Osteoblast (primary cell): ENCODE data around the gene TYMS. TPM values are rescaled to one million over a fixed set of nuclear protein-coding genes. Genes with fewer than 3 reads are reported as not detected.
A peak's percentile ranks its signal among the peaks of the same experiment; 100 is the strongest.

Source experiments
- DNase-seq: peaks from one replicate; pipeline ENCODE4 v3.0.0; 2011; ENCODE audit warnings: low spot score, mixed read lengths; ENCODE audit not compliant: insufficient read length; ENCODE audit errors: missing footprints
- H2AFZ ChIP-seq: 2 replicates; pipeline ENCODE4 v1.6.0; 2011; ENCODE audit warnings: mild to moderate bottlenecking, low read length
- H3K27ac ChIP-seq: 2 replicates; pipeline ENCODE4 v1.5.1; 2011; ENCODE audit warnings: mild to moderate bottlenecking, low read depth, low read length, moderate library complexity
- H3K27me3 ChIP-seq: 2 replicates; pipeline ENCODE4 v1.6.0; 2012; ENCODE audit warnings: mild to moderate bottlenecking, control low read depth, inconsistent platforms, low read length, moderate library complexity; ENCODE audit not compliant: insufficient read depth
- H3K36me3 ChIP-seq: 2 replicates; pipeline ENCODE4 v1.5.1; 2011; ENCODE audit warnings: mild to moderate bottlenecking, low read length, control low read depth, moderate library complexity; ENCODE audit not compliant: insufficient read depth
- H3K4me1 ChIP-seq: 2 replicates; pipeline ENCODE4 v1.5.1; 2011; ENCODE audit warnings: mild to moderate bottlenecking, low read length, control low read depth, moderate library complexity; ENCODE audit not compliant: insufficient read depth
- H3K4me2 ChIP-seq: 2 replicates; pipeline ENCODE4 v1.6.0; 2011; ENCODE audit warnings: mild to moderate bottlenecking, low read length; ENCODE audit not compliant: insufficient read depth
- H3K4me3 ChIP-seq: fragments of 200-600 bp; sonication (generic); 3 replicates; pipeline ENCODE4 v1.5.1; 2012; ENCODE audit warnings: mild to moderate bottlenecking, low read length, inconsistent platforms; ENCODE audit not compliant: insufficient read depth
- H3K79me2 ChIP-seq: 2 replicates; pipeline ENCODE4 v1.6.0; 2012; ENCODE audit warnings: mild to moderate bottlenecking, low read length, control low read depth, inconsistent platforms; ENCODE audit not compliant: insufficient read depth
- H3K9me3 ChIP-seq: 2 replicates; pipeline ENCODE4 v1.5.1; 2011; ENCODE audit warnings: low read depth, low read length, control low read depth
- H4K20me1 ChIP-seq: 2 replicates; pipeline ENCODE4 v1.6.0; 2012; ENCODE audit warnings: mild to moderate bottlenecking, low read length, control low read depth; ENCODE audit not compliant: insufficient read depth
- total RNA-seq: library from RNA; depleted of rRNA; stranded (reverse); fragments of >200 nt; gene quantifications from 2 replicates; pipeline ENCODE4 v1.2.3, GENCODE V29; 2012
- TF ChIP-seq, protein P1 (sequence below): IDR thresholded peaks from 2 replicates; pipeline ENCODE4 v1.5.1; 2011; ENCODE audit warnings: mild to moderate bottlenecking, low read depth, low read length, moderate library complexity; ENCODE audit errors: extremely low read depth

The TYMS gene
- total RNA-seq, 1 donor: 4.7 TPM

DNA sequence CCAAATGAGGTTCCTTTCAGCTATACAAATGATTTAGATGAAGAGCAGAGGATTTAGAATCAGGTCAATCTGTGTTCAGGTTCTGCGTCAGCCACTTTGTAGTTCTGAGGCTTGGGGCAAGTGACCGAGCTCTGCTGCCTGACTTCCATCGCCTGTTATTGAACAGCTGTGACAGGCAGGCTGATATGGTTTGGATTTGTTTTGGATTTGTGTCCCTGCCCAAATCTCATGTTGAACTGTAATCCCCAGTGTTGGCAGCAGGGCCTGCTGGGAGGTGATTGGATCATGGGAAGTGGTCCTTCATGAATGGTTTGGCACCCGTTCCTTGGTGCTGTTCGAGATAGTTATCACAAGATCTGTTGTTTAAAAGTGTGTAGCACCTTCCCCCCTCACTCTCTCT lies 18.6 kb downstream of the TYMS start:
- Histone ChIP-seq H3K4me1 (peaks cover 4% of the 10 kb centered on the region), H3K27me3 (no peaks in the 10 kb centered on the region), H4K20me1 (no peaks in the 10 kb centered on the region), H3K27ac (no peak overlapping the region), H2AFZ (no peak overlapping the region), H3K79me2 (peaks cover 2% of the 10 kb centered on the region), H3K9me3 (no peaks in the 10 kb centered on the region), H3K36me3 (peaks cover 72% of the 10 kb centered on the region), H3K4me2 (no peak overlapping the region), H3K4me3 (no peak overlapping the region)
- TF ChIP-seq, protein P1, sequence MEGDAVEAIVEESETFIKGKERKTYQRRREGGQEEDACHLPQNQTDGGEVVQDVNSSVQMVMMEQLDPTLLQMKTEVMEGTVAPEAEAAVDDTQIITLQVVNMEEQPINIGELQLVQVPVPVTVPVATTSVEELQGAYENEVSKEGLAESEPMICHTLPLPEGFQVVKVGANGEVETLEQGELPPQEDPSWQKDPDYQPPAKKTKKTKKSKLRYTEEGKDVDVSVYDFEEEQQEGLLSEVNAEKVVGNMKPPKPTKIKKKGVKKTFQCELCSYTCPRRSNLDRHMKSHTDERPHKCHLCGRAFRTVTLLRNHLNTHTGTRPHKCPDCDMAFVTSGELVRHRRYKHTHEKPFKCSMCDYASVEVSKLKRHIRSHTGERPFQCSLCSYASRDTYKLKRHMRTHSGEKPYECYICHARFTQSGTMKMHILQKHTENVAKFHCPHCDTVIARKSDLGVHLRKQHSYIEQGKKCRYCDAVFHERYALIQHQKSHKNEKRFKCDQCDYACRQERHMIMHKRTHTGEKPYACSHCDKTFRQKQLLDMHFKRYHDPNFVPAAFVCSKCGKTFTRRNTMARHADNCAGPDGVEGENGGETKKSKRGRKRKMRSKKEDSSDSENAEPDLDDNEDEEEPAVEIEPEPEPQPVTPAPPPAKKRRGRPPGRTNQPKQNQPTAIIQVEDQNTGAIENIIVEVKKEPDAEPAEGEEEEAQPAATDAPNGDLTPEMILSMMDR: no peak
- no peak for DNase-seq

DNA sequence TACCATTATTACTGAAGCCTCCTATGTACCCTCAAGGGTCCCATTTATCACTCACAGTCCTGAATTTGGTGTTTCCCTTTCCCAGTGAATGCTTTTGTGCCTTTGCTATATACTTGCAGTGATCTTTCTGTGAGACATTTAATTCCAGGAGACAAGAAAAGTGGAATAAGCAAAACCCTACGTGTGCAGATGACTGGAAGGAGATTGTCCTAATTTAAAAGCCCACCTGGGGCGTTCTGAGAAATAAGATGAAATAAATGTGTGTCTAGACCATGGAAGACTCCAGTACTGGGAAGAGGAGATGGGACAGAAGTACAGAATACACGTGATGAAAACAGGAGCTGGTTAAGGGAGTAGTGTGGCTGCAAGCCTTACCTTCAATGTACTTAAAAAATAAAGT lies 19.3 kb downstream of the TYMS start:
- Histone ChIP-seq H3K4me2 (no peak overlapping the region), H2AFZ (no peak overlapping the region), H3K4me1 (peaks cover 4% of the 10 kb centered on the region), H3K27me3 (no peaks in the 10 kb centered on the region), H3K36me3 (peaks cover 72% of the 10 kb centered on the region), H3K79me2 (no peaks in the 10 kb centered on the region), H3K27ac (no peak overlapping the region), H3K9me3 (no peaks in the 10 kb centered on the region), H3K4me3 (no peak overlapping the region), H4K20me1 (no peaks in the 10 kb centered on the region)
- TF ChIP-seq, protein P1: no peak
- no peak for DNase-seq

- H2AFZ ChIP-seq: no peak overlapping the region
- peaks cover 74% of the 10 kb centered on the region for H3K36me3 ChIP-seq
- DNase-seq: no peak
- H3K4me1 ChIP-seq: peaks cover 4% of the 10 kb centered on the region
- no peak overlapping the region for H3K4me3 ChIP-seq
- H3K9me3 ChIP-seq: no peaks in the 10 kb centered on the region
- H3K4me2 ChIP-seq: no peak overlapping the region
- TF ChIP-seq, protein P1: no peak
- H3K27me3 ChIP-seq: no peaks in the 10 kb centered on the region
- no peaks in the 10 kb centered on the region for H3K79me2 ChIP-seq
- H4K20me1 ChIP-seq: no peaks in the 10 kb centered on the region
- no peak overlapping the region for H3K27ac ChIP-seq
Observed at GRCh38 chr18:677145-677544, 19.7 kb downstream of the TYMS start.

- no peaks in the 10 kb centered on the region for H3K27me3 ChIP-seq
- H3K79me2 ChIP-seq: no peaks in the 10 kb centered on the region
- peak; percentile 76 for DNase-seq
- H2AFZ ChIP-seq: no peak overlapping the region
- H3K9me3 ChIP-seq: no peaks in the 10 kb centered on the region
- H3K36me3 ChIP-seq: peaks cover 69% of the 10 kb centered on the region
- H3K27ac ChIP-seq: no peak overlapping the region
- H4K20me1 ChIP-seq: no peaks in the 10 kb centered on the region
- no peak overlapping the region for H3K4me3 ChIP-seq
- TF ChIP-seq, protein P1: no peak
- H3K4me2 ChIP-seq: no peak overlapping the region
- H3K4me1 ChIP-seq: peaks cover 4% of the 10 kb centered on the region
Observed at GRCh38 chr18:677951-678381, 20.5 kb downstream of the TYMS start.
